Stromal cell of bone marrow (primary cell): ENCODE results near the gene ATP2B1.
"Not testable (repeated sequence)": the region's sequence is repeated elsewhere in the genome, so short reads cannot be mapped to it uniquely, and the experiment has no call there.

Experiments used
- DNase-seq: peaks from one replicate; pipeline ENCODE4 v3.0.0-alpha.2; 2012; ENCODE audit warnings: low read depth

Gene ATP2B1

DNA sequence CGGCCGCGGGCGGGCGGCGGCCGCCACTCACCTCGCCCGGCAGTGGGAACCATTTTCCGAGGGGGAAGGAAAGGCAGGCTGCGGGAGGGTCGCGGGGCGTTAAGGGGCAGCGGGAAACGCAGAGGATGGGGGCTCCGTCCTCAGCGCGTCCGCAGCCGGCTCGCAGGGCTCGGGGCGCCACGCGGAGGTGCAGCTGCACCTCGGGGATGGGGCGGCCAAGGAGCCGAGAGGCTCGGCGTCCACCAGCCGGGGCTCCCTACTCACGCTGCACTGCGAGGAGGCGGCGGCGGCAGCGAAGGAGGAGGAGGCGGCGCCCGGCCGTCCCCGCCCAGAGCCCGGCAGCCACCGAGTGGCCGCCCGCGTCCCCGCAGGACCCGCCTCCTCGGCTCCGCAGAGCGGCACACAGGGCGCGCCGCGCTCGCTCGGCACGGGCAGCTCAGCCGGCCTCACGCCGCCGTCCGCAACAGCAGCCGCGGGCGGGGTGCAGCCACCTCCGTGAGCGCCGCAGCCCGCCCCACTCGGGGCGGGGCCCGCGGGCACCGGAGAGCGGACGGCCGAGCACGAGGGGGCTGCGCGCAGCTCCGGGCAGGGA is at the start of gene ATP2B1:
Gene ATP2B1, minus strand, starts transcription at position 274 of the 592 bp plus-strand sequence. CDS start 52,952 bp downstream, outside the sequence.
- DNase-seq: peak; percentile 77

DNA sequence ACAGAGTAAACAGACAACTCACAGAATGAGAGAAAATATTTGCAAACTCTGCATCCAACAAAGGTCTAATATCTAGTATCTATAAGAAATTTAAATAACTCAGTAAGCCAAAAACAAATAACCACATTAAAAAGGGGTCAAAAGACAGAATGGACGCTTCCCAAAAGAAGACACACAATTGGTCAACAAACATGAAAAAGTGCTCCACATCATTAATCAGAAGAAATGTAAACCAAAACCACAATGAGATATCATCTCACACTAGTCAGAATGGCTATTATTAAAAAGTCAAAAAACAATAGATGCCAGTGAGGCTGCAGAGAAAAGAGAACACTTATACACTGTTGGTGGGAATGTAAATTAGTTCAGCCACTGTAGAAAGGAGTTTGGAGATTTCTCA is 49.3 kb upstream of the ATP2B1 start:
- DNase-seq: not testable (repeated sequence)

DNA sequence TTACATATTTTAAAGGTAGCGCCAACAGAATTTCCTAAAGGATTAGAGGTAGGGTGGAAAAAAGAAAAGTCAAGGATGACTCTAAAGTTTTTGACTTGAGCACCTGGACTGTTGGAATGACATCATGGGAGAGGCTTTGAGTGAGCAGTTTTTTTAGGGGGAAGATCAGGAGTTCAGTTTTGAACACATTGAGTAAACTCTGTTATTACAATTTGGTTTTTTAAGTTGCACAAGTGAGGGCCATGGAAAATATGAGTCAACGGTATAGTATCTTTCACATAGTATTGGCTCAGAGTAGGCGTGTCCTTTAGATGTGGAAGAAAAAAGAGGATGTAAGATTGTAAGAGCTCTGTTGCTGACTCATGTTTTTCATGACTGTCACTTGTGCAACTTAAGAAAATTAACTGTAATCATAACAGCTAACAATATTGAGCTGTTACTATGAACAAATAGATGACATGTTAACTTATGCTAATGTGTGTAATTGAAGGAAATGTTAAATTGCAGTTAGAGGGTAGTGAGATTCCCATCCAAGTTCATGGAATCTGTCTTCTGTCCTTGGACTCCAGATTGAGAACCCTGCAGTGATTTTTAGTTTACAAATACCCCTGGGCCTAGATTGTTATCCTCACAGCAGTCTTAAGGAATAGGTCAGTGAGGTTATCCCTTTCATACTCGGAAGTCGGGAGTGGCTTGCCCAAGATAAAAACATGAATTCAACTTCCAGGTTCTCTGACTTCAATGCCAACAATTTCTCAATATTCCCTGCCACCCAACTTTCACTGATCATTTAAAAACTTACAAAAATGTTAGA is 48.2 kb upstream of the ATP2B1 start:
- peak; percentile 99 for DNase-seq

DNA sequence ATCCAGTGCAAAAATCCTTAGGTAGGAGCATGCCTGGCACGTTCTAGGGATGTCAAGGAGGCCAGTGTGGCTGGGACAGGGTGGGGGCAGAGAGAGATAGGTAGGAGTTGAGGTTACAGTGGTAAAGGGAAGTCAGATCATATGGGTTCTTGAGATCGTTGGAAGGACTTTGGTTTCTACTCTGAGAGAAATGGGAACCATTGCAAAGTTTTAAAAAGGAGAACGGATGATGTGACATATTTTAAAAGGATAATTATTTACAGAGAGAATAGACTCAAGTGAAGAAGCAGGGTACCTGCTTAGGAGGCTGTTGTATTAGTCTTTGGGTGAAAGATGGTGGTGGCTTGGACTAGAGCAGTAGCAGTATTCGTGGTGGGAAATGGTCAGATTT is 47.6 kb upstream of the ATP2B1 start:
- no peak for DNase-seq

DNA sequence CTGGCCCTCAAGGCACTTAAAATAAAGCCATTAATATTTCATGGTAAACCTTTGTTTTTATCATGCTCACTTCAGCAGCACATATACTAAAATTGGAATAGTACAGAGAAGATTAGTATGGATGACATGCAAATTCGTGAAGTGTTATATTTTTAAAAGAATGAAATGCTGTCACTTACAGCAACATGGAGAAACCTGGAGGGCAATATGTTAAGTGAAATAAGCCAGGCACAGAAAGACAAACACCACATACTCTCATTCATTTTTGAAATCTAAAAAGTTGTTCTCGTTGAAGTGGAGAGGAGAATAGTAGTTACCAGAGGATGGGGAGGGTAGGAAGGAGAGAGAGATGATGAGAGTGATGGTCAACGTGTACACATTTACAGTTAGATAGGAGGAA is 45.4 kb upstream of the ATP2B1 start:
- DNase-seq: no peak

DNA sequence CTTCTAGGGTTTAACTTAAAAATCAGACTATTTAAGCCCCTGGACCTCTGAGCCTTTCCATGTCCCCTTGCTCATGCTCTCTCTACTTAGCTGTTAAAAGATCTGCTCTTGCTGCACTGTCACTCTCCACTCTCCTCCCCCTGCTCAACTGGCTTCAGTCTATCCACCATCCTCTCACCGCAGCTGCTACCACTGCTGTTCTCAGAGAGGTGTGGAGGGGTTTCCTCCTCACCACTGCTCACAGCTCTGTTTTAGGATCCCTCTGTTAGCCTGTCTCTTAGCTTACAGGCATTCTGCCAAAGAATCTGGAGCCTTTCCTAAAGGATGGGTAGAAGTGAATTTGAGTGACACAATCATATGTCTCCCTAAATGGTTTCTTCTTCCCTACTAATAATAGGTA is 43.7 kb upstream of the ATP2B1 start:
- DNase-seq: no peak

DNA sequence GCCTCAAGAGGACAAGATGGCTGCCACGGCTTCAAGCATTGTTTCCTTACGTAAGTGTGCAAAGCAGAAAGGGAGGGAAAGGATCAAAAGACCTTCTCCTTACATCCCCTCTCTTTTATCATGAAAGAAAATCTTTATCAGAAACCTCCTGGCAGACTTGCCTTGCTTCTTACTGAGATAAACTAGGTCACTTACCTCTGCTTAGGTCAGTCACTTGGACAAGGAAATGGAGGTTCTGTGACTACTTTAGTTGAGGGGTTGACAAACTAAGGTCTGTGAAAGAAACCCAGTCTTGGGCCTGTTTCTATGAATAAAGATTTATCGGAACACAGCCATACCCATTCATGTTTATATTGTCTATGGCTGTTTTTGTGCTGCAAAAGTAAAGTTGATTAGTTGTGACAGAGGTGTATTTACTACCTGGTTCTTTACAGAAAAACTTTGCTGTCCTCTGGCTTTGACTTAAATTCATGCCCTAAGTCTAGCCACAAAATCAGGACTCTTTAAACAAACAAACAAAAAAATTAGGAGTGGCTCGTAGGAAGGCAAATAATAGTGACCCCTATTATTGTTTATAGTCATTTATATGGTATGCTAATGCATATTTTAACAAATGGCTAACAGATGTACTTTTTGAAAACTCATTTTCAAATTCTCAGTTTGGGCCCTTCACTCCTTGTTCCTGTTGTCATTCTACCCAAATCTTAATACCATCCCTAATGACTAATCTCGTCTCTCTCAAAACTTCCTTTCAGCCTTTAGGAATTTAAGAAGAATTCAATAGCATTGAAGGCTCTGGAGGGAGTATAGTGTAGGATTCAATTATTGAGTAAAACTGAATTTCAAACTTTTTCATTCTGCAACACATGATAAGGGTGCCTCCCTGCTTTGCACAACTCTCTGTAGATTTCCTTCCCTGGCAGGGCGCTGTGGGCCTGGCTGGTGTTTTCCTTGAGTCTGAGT is 42.0 kb upstream of the ATP2B1 start:
- no peak for DNase-seq

DNA sequence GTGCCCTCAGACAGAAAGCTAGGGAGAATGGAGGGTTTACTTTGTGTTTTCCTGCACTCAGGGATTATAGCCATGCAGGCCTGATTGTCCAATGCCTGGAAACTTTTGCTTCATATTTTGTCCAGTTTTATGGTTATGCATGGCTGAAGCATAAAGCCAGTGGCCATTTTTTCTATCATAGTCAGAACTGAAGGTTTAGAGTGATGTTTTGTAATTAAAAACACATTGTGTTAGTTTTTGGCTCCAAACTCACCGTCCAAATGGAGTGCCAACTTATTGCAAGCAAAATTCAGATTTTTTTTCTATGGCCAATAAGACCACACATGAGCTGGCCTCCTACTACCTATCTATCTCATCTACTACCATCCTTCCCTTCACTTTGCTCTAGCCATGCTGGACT is 40.2 kb upstream of the ATP2B1 start:
- DNase-seq: no peak

DNA sequence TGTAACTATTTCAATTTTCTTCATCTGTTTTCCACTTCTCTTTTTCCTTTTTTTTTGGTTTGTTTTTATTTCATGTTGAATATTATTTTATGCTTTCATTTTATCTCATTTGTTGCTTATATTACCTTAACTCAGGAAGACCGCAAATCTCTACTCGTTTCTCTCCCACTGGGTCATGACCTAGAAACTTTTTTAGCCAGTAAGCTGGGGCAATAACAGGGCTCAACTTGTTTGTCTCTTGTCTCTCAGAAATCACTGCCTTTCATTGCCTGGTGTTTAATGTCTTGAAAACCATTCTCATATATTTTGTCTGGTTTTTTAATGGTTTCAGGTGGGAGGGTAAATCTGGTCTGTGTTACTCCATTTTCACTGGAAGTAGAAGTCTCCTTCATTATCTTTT is 36.6 kb upstream of the ATP2B1 start:
- DNase-seq: no peak

DNA sequence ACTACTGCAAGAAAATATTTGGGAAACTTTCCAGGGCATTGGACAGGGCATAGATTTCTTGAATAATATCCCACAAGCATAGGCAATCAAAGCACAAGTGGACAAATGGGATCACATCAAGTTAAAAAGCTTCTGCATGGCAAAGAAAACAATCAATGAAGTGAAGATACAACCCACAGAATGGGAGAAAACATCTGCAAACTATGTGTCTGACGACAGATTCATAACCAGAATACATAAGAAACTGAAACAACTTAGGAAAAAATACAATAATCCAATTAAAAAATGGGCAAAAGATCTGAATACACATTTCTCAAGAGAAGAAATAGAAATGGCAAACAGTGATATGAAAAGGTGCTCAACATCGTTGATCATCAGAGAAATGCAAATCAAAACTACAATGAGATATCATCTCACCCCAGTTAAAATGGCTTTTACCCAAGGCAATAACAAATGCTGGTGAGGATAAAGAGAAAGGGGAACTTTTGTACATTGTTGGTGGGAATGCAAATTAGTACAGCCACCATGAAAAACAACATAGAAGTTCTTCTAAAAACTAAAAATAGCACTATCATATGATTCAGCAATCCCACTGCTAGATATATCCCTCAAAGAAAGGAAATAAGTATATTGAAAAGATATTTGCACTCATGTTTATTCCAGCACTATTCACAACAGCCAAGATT is 33.8 kb upstream of the ATP2B1 start:
- no peak for DNase-seq

DNA sequence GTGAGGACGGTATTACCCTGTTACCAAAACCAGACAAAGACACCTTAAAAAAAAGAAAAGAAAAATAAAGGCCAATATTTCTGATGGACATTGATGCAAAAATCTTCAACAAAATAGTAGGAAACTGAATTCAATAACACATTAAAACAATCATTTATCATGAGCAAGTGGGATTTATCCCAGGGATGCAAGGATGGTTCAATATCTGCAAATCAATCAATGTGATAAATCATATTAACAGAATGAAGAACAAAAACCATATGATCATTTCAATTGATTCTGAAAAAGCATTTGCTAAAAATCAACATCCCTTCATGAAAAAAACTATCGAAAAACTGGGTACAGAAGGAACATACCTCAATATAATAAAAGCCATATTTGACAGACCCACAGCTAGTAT is 32.3 kb upstream of the ATP2B1 start:
- no peak for DNase-seq

DNA sequence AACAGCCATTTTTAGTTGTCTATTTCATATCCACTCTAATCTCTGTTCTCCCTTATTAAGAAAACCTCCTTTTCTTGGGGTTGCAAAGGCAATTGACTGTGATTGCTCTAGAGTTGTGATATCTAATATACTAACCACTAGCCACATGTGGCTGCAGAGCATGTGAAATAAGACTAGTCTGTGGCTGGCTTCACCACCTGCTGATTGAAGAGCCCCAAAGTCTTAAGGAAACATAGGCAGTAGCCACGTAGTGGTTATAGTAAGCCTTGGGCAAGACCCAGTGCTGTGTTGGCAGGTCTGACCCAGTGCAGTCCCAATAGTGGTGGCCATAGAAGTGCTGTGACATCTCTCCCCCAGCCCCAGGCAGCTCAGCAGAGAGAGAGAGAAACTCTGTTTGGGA is 28.4 kb upstream of the ATP2B1 start:
- no peak for DNase-seq

DNA sequence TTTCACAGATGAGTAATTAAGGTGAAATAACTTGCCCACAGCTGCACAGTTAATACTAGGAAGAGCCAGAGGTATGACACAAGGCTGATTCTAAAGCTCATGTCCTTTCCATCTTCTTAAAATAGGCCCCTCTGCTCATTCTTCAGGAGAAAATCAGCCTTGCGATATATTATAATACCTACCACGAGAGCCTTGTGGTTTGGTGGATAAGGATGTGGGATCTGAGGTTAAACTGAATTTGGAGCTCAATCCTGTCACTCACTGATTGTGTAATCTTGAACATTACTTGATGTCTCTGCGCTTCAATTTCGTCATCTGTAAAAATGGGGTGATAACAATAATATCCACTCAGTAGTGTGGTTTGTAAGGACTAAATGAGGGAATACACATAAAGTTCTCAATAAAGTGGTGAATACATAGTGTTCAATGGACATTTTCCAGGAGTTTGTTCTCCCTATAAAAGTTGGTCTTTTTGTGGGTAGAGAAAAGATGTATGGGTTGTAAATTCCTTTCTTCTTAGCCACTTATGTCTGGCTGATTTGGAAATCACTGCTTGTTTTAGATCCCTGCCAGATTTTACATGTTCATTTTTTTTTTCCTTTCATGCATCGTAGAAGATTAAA is 25.1 kb upstream of the ATP2B1 start:
- peak; percentile 86 for DNase-seq

DNA sequence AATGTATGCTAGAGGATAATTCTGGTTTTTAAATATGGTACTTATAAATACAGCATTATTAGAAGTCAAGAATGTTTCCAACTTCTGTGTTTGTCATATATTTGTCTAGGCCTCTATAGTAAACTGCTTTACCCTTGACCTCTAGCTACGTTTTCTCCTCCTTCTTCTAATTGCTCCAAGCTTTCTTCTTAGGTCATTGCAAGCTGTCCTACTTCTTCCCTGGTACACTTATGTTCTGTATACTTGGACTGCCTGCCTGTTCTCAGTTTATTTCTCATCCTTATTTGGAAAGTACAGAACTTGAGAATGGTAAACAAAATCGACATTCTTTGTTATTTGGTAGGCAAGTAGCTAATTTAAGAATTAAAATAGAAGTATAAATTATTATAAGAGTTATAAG is 23.9 kb upstream of the ATP2B1 start:
- no peak for DNase-seq

DNA sequence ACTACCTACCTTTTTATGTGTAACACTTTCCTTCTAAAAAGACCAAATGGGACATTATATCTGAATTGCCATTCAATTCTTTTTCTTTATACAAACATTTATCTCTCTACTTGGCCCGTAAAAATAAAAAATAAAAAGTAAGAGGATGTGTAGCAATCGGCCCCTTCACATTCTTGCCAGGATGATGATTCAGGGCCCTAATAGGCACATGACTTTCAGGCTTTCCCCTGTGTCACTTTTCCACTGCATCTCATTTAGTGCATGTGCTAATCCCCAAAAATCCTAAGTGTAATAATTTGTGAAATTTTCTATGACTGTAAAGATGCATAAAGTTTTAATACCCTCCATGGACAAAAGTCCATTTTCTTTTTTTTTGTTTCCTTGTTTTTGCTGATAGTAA is 23.0 kb upstream of the ATP2B1 start:
- peak; percentile 83 for DNase-seq

DNA sequence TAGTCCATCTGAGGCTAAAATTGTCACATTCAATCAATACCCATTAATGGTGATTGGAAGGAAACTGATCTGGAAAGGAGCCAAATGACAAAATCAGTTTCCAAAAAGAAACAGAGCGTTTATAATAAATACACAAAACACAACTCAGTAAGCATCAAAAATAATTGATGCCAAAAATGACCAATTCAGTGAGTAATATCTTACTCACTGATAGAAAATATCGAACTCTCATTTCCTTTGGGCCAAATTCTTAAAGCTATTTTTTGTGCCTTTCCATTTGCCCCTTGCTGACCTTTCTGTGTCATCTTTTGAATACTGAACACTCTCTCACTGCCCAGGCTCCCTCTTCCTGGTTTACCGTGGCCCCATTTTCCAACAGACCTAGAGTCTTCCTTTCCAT is 22.5 kb upstream of the ATP2B1 start:
- no peak for DNase-seq

DNA sequence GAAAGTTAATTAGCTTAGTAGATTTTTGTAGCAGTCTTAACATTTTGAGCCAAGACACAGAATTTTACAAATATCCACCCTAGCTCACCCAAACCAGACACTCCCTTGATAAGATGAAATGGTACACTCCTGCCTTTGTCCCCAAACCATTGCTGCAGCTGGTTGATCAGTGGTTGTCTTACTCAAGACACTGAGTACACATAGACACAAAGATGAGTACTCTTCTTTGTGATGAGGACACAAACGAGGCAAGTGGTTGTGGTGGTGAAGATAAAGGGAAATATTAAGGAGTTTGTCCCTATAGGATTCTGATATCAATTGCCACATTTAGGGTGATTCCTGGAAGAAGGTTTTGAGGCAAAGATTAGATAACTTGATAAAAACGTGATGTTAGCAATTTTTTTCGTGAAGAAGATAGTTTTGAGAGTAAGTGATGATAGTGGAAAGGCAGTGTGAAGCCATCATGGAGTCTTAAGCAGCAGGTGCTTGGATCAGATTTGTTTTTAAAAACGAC is 21.4 kb upstream of the ATP2B1 start:
- DNase-seq: no peak

DNA sequence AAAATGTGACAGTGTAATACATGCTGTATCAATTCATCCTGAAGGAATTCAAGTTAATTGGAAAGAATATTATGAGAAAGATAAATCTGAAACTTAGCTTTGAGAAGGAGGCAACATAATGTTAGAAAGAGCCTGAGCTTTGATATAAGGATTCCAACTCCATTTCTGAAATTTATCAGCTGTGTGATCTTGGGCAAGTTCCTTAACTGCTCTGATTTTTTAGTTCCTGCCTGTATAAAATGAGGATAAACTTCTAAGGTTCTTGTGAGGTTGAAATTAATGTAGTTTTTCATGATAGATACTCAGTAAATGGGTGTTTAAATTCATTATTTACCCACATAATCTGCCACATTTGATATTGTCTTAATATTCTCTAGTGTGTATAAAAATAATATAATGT is 14.6 kb upstream of the ATP2B1 start:
- no peak for DNase-seq

DNA sequence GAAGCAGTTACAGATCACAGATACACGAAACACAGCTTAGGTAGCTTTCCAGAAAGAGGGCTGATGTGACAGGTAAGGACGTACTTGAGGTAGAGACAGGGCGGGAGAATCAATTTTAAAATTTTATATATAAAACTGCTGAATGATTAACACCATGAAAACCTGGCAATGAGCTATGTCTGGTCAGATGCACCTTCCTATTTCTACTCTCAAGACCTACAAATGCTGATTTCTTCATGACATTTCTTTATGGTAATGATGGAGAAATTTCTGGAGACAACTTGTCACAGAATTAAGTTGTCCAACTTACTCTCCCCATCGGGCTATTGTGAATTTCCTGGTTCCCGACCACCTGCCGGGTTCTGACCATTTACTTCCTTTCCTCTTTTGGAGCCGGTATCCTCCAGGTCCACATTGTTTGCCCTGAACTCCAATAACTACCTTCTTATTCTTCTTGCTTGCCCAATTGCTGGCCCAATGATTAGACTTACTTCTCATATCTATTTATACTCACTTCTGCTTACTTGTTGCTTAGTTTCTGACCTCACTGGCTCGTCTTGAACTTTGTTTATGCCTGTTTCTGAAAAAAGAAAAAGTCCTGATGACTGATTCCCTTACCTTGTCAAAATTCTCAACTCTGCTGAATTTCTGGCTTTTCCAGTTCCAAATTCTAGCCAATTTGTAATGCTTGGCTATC is 12.8 kb upstream of the ATP2B1 start:
- DNase-seq: no peak

DNA sequence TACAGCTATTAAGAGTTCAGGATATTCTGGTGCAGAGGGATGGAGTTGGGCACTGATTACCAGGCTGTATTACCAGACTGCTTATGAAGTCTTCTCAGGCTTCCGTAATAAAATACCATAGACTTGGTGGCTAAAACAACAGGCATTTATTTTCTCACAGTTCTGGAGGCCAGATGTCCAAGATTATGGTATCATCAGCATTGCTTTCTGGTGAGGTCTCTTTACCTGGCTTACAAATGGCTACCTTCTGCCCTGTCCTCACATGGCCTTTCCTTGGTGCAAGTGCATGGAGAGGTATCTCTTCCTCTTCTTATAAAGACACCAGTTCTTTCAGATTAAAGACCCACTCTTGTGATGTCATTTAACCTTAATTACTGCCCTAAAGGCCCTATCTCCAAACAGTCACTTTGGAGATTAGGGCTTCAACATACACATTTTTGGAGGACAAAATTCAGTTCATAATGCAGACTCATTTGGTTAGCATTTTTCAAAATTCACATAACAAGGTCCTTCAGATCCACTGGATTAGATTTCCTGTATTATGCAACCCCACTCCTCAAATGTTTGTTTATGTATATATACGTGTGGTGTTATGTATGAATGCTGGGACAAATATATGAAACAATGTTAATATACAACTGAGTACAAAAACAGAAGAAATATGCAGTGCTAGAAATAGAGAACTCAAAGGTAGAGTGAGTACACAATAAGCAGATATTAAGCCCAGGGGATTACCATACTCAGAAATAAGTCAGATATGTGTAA is 9.3 kb upstream of the ATP2B1 start:
- DNase-seq: no peak
